GM23338 (cell line): ENCODE measurements around the gene CLDN6. TPM values are rescaled to one million over a fixed set of nuclear protein-coding genes. Genes with fewer than 3 reads are reported as not detected.

ENCODE experiments used
- ATAC-seq: fragments of 200-7000 bp; cut with Tn5 transposase; 3 replicates; pipeline ENCODE4 v1.9.1; 2020
- DNase-seq: peaks from one replicate; pipeline ENCODE4 v3.0.0-alpha.2; 2015; ENCODE audit warnings: low spot score
- H2AFZ ChIP-seq: fragments of 200-600 bp; sonication (generic); 2 replicates; pipeline ENCODE4 v1.8.0; 2016; ENCODE audit warnings: antibody characterized with exemption, mild to moderate bottlenecking, moderate library complexity
- H3F3A ChIP-seq: fragments of 200-600 bp; sonication (generic); replicated peaks from 2 replicates; pipeline ENCODE4 v1.8.0; 2017; ENCODE audit warnings: antibody characterized with exemption, mixed run types, low read depth
- H3K27ac ChIP-seq: fragments of 200-600 bp; sonication (generic); 2 replicates; pipeline ENCODE4 v1.6.1; 2016; ENCODE audit warnings: low read depth
- H3K27me3 ChIP-seq: fragments of 200-600 bp; sonication (generic); 2 replicates; pipeline ENCODE4 v1.8.0; 2016; ENCODE audit warnings: mild to moderate bottlenecking, mixed run types, moderate library complexity; ENCODE audit not compliant: insufficient read depth
- H3K36me3 ChIP-seq: fragments of 200-600 bp; sonication (generic); 2 replicates; pipeline ENCODE4 v1.8.0; 2016; ENCODE audit warnings: mild to moderate bottlenecking; ENCODE audit not compliant: insufficient read depth
- H3K4me1 ChIP-seq: fragments of 200-600 bp; sonication (generic); 2 replicates; pipeline ENCODE4 v1.8.0; 2016; ENCODE audit warnings: mild to moderate bottlenecking, moderate library complexity; ENCODE audit not compliant: insufficient read depth
- H3K4me2 ChIP-seq: fragments of 200-600 bp; sonication (generic); 2 replicates; pipeline ENCODE4 v1.7.1; 2017; ENCODE audit warnings: mixed run types
- H3K4me3 ChIP-seq: fragments of 200-600 bp; sonication (generic); 2 replicates; pipeline ENCODE4 v1.6.1; 2016; ENCODE audit warnings: mixed run types
- H3K79me2 ChIP-seq: fragments of 200-600 bp; sonication (generic); replicated peaks from 2 replicates; pipeline ENCODE4 v1.8.0; 2017; ENCODE audit warnings: mild to moderate bottlenecking; ENCODE audit not compliant: insufficient read depth
- H3K9me2 ChIP-seq: fragments of 200-600 bp; sonication (generic); 2 replicates; pipeline ENCODE4 v1.8.0; 2017; ENCODE audit not compliant: insufficient read depth
- H4K20me1 ChIP-seq: fragments of 200-600 bp; sonication (generic); replicated peaks from 2 replicates; pipeline ENCODE4 v1.8.0; 2017; ENCODE audit warnings: mild to moderate bottlenecking; ENCODE audit not compliant: insufficient read depth
- H3K27ac Mint-ChIP-seq: 2 replicates; pipeline ENCODE4 v1.8.0; 2020; ENCODE audit warnings: inconsistent platforms, mild to moderate bottlenecking, moderate library complexity, mixed read lengths
- H3K27me3 Mint-ChIP-seq: 3 replicates; pipeline ENCODE4 v1.8.0; 2022; ENCODE audit warnings: low read depth, mild to moderate bottlenecking, moderate library complexity, mixed read lengths, inconsistent platforms; ENCODE audit not compliant: insufficient read depth, poor library complexity
- H3K36me3 Mint-ChIP-seq: 3 replicates; pipeline ENCODE4 v1.8.0; 2021; ENCODE audit warnings: low read depth, mild to moderate bottlenecking, inconsistent platforms, moderate library complexity, mixed read lengths
- H3K4me1 Mint-ChIP-seq: 3 replicates; pipeline ENCODE4 v1.8.0; 2020; ENCODE audit warnings: mild to moderate bottlenecking, inconsistent platforms, mixed read lengths
- H3K4me3 Mint-ChIP-seq: 3 replicates; pipeline ENCODE4 v1.8.0; 2021; ENCODE audit warnings: moderate library complexity, mild to moderate bottlenecking, inconsistent platforms, mixed read lengths
- H3K9me3 Mint-ChIP-seq: 3 replicates; pipeline ENCODE4 v1.8.0; 2020; ENCODE audit warnings: moderate library complexity, mild to moderate bottlenecking, inconsistent platforms, mixed read lengths
- EZH2 ChIP-seq: fragments of 200-600 bp; sonication (generic); IDR thresholded peaks from one replicate; pipeline ENCODE4 v1.8.0; 2017; ENCODE audit warnings: antibody characterized with exemption, mild to moderate bottlenecking, low read depth; ENCODE audit not compliant: unreplicated experiment
- EZH2phosphoT487 ChIP-seq: fragments of 200-600 bp; sonication (generic); IDR thresholded peaks from one replicate; pipeline ENCODE4 v1.8.1; 2018; ENCODE audit warnings: antibody characterized with exemption; ENCODE audit not compliant: unreplicated experiment
- POLR2AphosphoS5 ChIP-seq: IDR thresholded peaks from 2 replicates; pipeline ENCODE4 v1.6.1; 2016; ENCODE audit warnings: antibody characterized with exemption, low read depth
- ZNF331 ChIP-seq: fragments of 250-450 bp; sonication (Bioruptor Pico); IDR thresholded peaks from 2 replicates; pipeline ENCODE4 v1.5.0; 2020; ENCODE audit warnings: low read depth, mild to moderate bottlenecking, moderate library complexity
- ZNF462 ChIP-seq: fragments of 250-450 bp; sonication (Bioruptor Pico); IDR thresholded peaks from 2 replicates; pipeline ENCODE4 v1.5.0; 2020; ENCODE audit warnings: mild to moderate bottlenecking, moderate library complexity
- polyA plus RNA-seq: library from polyadenylated mRNA; unstranded; fragments of >200 nt; fragmentation: Nextera tagmentation; extraction: Ambion mirVana; gene quantifications from 2 replicates; pipeline ENCODE4 v1.2.1, GENCODE V29; 2016
- total RNA-seq: library from RNA; depleted of rRNA; stranded (reverse); fragments of >200 nt; shearing (Covaris generic); gene quantifications from 2 replicates; pipeline ENCODE4 v1.2.3, GENCODE V29; 2014

Gene CLDN6
- total and polyA plus RNA-seq, 2 experiments from 2014 or later: 537 to 1,028 TPM

DNA sequence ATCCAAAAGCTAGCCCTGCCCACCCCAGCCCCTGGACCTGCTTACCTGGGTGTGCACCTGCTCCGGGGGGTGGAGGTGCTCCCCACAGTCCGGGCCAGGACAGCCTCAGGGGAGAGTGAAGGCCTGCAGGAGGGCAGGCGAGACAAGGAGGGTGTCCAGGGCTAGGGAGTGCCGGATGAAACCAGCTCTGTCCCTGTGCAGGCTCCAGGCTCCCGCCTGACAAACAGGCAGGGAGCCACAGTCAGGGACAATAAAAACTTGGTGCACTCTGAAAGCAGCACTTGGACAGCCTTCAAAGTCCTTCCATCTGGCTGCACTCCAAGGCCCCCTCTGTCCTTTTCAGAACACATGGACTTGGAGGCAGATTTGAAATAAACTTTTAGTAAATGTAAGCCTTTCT is 44.9 kb downstream of the CLDN6 start:
- no peak for ATAC-seq
- H3F3A ChIP-seq: peaks cover 25% of the 10 kb centered on the region
- H3K9me3 Mint-ChIP-seq: no peaks in the 10 kb centered on the region
- H3K4me1 ChIP-seq: peaks cover 6% of the 10 kb centered on the region; the same call in 1 of the 2 replicates
- no peaks in the 10 kb centered on the region; the same call in 1 of the 2 replicates for H3K79me2 ChIP-seq
- no peak overlapping the region for H3K4me3 ChIP-seq
- no peak overlapping the region for H3K4me3 Mint-ChIP-seq
- H3K4me2 ChIP-seq: no peak overlapping the region
- H3K27ac Mint-ChIP-seq: no peak overlapping the region
- DNase-seq: no peak
- H3K9me2 ChIP-seq: no peaks in the 10 kb centered on the region
- H4K20me1 ChIP-seq: peaks cover 19% of the 10 kb centered on the region
- peaks cover 21% of the 10 kb centered on the region for H3K4me1 Mint-ChIP-seq
- H3K27me3 Mint-ChIP-seq: peaks cover 30% of the 10 kb centered on the region
- TF ChIP-seq POLR2AphosphoS5 (0 out of 2 replicates have a peak, but pooled peaks have one; percentile 13), EZH2phosphoT487 (no peak)
- H3K27me3 ChIP-seq: peaks cover 6% of the 10 kb centered on the region
- H3K36me3 ChIP-seq: 0 out of 2 replicates have a peak, but pooled peaks cover under 1% of the 10 kb centered on the region
- H3K36me3 Mint-ChIP-seq: peaks cover 38% of the 10 kb centered on the region
- no peak overlapping the region for H3K27ac ChIP-seq
- no peak overlapping the region for H2AFZ ChIP-seq

DNA sequence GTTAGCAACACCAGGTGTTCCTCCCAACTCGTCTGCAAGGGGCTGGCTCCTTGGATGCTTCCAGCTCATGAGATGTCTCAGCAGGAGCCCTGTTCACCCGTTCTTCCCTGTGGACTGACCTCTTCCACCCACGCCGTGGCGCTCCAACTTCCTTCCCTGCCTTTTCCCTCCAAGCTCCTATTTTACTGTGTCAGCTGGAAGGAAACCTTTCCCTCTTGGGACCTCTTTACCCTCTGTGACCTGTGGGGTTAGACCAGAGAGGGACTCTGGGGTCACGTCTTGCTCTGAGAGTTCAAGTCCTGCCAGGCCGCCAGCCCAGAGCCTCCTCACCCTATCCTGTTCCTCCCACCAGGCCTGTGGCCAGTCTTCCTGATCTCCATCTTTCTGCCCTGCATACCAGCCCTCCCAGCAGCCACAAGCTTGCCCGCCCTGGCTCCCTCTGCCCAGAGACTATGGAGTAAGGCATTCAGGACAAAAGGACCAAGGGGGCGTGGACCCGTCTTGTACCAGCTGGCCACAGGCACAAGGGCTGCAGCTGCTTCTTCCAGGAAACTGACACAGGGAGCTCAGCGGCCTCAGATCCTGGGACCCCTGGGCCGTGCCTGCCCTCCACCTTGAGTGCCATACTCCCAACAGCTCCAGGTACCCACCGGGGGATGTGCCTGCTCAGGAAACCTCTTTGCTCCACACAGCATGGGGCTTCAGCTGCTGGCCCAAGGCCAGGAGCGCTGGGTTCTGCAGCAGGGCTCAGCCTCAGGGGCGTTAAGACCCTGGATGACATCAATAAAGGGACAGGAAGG is 45.8 kb downstream of the CLDN6 start:
- H3K9me2 ChIP-seq: no peaks in the 10 kb centered on the region
- peaks cover 15% of the 10 kb centered on the region for H3K27me3 ChIP-seq
- DNase-seq (no peak), ATAC-seq (no peak)
- Mint-ChIP-seq H3K9me3 (no peaks in the 10 kb centered on the region), H3K27me3 (peaks cover 33% of the 10 kb centered on the region), H3K27ac (no peak overlapping the region), H3K4me3 (peak overlapping the region; percentile 20; the same call in 1 of the 3 replicates), H3K4me1 (peaks cover 24% of the 10 kb centered on the region), H3K36me3 (peaks cover 33% of the 10 kb centered on the region)
- no peak overlapping the region for H3K27ac ChIP-seq
- peaks cover 13% of the 10 kb centered on the region for H4K20me1 ChIP-seq
- H3K4me2 ChIP-seq: no peak overlapping the region
- H3F3A ChIP-seq: peaks cover 27% of the 10 kb centered on the region
- no peak overlapping the region for H2AFZ ChIP-seq
- peaks cover 13% of the 10 kb centered on the region; the same call in 1 of the 2 replicates for H3K4me1 ChIP-seq
- no peak for TF ChIP-seq EZH2
- no peak overlapping the region for H3K4me3 ChIP-seq
- H3K36me3 ChIP-seq: no peaks in the 10 kb centered on the region
- no peaks in the 10 kb centered on the region for H3K79me2 ChIP-seq

GRCh38 chr16:2971134-2971984 is 46.6 kb downstream of the CLDN6 start:
- peaks cover 27% of the 10 kb centered on the region for H3F3A ChIP-seq
- Mint-ChIP-seq H3K4me3 (peak overlapping the region; percentile 69), H3K4me1 (peaks cover 24% of the 10 kb centered on the region), H3K36me3 (peaks cover 28% of the 10 kb centered on the region), H3K9me3 (no peaks in the 10 kb centered on the region), H3K27me3 (peaks cover 34% of the 10 kb centered on the region), H3K27ac (no peak overlapping the region)
- peaks cover 12% of the 10 kb centered on the region for H4K20me1 ChIP-seq
- no peaks in the 10 kb centered on the region for H3K9me2 ChIP-seq
- ATAC-seq (no peak), DNase-seq (no peak)
- peak overlapping the region; percentile 94; the same call in 1 of the 2 replicates for H3K4me3 ChIP-seq
- peaks cover 13% of the 10 kb centered on the region; the same call in 1 of the 2 replicates for H3K4me1 ChIP-seq
- no peaks in the 10 kb centered on the region for H3K36me3 ChIP-seq
- no peak overlapping the region for H3K27ac ChIP-seq
- H3K27me3 ChIP-seq: peaks cover 23% of the 10 kb centered on the region
- H3K4me2 ChIP-seq: peak overlapping the region; percentile 95; the same call in 1 of the 2 replicates
- no peaks in the 10 kb centered on the region for H3K79me2 ChIP-seq
- no peak overlapping the region for H2AFZ ChIP-seq
- TF ChIP-seq EZH2 (no peak), ZNF331 (CRISPR knock-in tag) (no peak), ZNF462 (CRISPR knock-in tag) (no peak)
